IPS-20b (cell line): ENCODE data around the gene FBXO7.

Experiments used
- H3K27ac ChIP-seq: one replicate; pipeline ENCODE4 v1.5.1; 2013; ENCODE audit warnings: low read length
- H3K27me3 ChIP-seq: 2 replicates; pipeline ENCODE4 v1.6.1; 2013; ENCODE audit warnings: mild to moderate bottlenecking, low read length, inconsistent platforms; ENCODE audit not compliant: insufficient read depth
- H3K36me3 ChIP-seq: 2 replicates; pipeline ENCODE4 v1.6.1; 2013; ENCODE audit warnings: low read depth, mild to moderate bottlenecking, inconsistent platforms, low read length, moderate library complexity; ENCODE audit not compliant: insufficient read depth
- H3K4me1 ChIP-seq: 2 replicates; pipeline ENCODE4 v1.6.1; 2013; ENCODE audit warnings: mild to moderate bottlenecking, control low read depth, inconsistent platforms, low read length, moderate library complexity; ENCODE audit not compliant: insufficient read depth
- H3K4me3 ChIP-seq: 2 replicates; pipeline ENCODE4 v1.5.1; 2013; ENCODE audit warnings: mild to moderate bottlenecking, low read length, inconsistent platforms
- H3K9ac ChIP-seq: 2 replicates; pipeline ENCODE4 v1.6.1; 2013; ENCODE audit warnings: low read depth, mild to moderate bottlenecking, inconsistent platforms, low read length, moderate library complexity
- H3K9me3 ChIP-seq: 2 replicates; pipeline ENCODE4 v1.6.1; 2013; ENCODE audit warnings: mild to moderate bottlenecking, low read depth, low read length, inconsistent platforms; ENCODE audit not compliant: insufficient read depth

FBXO7 gene

DNA sequence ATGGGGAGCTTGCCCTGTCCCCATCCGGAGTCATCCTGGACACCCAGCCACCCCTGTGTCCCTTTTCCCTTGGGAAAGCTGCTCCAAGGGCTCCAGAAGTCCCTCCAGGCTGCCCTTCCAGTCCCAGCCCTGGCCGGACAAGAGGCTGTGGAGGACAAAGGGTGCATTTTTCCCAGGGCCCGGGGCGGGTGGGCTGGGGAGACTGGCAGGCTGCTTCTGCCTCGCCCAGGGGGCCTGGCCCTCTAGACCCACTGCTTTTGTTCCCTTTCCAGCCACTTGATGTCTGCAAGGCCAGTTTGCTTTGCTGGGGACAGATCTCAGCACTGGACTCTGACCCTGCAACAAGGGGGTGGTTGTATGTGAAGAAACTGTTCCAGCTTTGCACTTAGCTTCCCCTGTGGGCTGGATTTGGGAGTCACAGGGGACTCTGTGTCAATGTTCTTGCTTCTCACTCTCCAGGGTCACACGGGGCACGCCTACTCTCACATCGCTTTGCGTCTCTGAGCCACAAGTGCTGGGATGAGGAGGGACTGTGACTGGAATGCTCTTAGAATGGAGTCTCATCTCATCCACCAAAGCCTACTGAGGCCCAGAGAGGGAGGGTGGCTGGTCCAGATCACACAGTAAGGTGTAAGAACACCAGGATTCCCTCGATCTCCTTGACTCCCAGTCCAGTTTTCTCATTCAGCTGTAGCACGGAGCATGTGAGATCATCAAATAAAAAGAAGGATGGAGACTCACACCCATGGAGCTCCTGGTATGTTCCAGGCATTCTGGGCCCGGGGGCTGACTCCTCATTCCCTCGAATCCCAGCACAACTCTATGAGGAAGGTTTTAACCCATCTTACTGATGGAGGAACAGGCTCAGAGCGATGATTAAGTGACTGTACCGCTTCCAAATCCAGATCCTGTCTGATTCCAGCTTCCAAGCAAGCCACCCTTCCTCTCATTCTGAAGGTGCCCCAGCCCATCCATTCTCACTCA, 59.9 kb downstream of the FBXO7 start:
- no peak overlapping the region for H3K9ac ChIP-seq
- H3K27me3 ChIP-seq: no peaks in the 10 kb centered on the region
- no peak overlapping the region for H3K27ac ChIP-seq
- H3K9me3 ChIP-seq: no peaks in the 10 kb centered on the region
- no peak overlapping the region for H3K4me3 ChIP-seq
- no peaks in the 10 kb centered on the region for H3K36me3 ChIP-seq
- peaks cover 3% of the 10 kb centered on the region; the same call in 1 of the 2 replicates for H3K4me1 ChIP-seq

DNA sequence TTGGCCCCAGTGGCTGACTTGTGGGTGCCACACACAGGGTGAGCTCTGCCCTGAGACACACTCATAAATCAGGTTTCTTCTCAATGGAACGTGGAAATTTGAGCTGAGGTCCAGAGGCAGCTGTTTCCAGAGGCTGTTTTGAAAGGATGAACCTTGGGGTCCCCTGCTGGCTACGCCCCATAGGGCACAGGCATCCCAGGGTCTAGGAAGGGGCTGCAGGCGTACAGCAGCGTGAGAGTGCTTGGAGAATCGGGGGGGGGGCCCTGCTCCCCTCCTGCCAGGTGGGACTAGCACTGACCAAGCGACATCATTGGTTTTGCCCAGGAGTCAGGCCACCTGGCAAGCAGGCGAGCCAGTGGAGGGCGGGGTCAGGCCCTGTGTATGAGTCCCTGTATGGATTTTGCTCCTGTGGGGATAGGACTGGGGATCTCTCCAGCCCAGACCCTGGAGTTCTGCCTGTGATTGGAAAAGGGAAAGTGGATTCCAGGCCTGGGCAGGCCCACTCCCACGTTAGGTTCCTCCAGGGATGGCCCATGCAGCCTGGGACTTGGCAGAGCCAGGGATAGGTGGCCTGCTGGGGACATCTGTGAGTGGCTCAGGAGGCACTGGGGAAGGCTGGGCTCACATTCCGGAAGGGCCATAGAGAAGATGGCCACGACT, 61.0 kb downstream of the FBXO7 start:
- Histone ChIP-seq H3K36me3 (no peaks in the 10 kb centered on the region), H3K4me3 (no peak overlapping the region), H3K4me1 (peaks cover 3% of the 10 kb centered on the region; the same call in 1 of the 2 replicates), H3K9me3 (no peaks in the 10 kb centered on the region), H3K27me3 (no peaks in the 10 kb centered on the region), H3K9ac (no peak overlapping the region), H3K27ac (no peak overlapping the region)

DNA sequence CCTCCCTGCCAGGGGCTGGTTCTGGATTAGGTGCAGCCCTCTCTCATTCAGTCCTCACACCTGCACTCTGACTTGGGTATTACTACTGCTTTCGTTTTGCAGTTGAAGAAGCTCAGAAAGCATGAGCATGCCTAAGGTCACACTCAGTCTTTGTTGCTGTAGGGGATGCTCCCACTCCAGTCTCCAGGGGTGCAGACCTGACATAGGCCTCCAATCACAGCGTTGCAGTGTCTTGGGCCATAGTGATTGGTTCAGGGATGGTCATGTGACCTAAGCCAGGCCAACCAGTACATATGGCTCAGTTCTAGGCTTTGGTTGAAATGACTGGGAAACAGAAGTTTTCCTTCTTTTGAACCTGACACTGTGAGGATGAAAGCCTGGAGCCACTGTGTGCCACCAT, 61.7 kb downstream of the FBXO7 start:
- Histone ChIP-seq H3K27me3 (no peaks in the 10 kb centered on the region), H3K4me1 (peaks cover 3% of the 10 kb centered on the region; the same call in 1 of the 2 replicates), H3K27ac (no peak overlapping the region), H3K9me3 (no peaks in the 10 kb centered on the region), H3K36me3 (no peaks in the 10 kb centered on the region), H3K9ac (no peak overlapping the region), H3K4me3 (no peak overlapping the region)

DNA sequence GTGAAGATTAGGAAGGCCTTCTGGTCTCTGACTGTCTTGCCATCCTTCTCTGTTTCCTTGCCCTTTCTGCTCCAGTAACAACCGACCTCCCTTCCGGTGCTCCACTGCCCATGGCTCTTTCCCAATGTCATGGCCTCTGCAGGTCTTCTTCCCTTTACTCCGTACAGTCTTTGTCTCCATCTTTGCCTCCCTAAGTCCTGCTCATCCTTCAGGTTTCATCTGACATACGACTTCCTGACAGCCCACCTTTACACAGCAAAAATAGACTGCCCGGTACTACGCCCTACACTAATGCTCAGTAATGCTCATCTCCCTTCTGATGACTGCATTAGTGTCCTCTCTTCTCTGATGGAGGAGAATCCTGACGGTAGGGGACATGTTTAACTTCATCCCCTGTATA, 63.9 kb downstream of the FBXO7 start:
- no peak overlapping the region for H3K27ac ChIP-seq
- no peaks in the 10 kb centered on the region for H3K27me3 ChIP-seq
- H3K36me3 ChIP-seq: no peaks in the 10 kb centered on the region
- no peaks in the 10 kb centered on the region for H3K4me1 ChIP-seq
- H3K9ac ChIP-seq: no peak overlapping the region
- no peak overlapping the region for H3K4me3 ChIP-seq
- no peaks in the 10 kb centered on the region for H3K9me3 ChIP-seq

DNA sequence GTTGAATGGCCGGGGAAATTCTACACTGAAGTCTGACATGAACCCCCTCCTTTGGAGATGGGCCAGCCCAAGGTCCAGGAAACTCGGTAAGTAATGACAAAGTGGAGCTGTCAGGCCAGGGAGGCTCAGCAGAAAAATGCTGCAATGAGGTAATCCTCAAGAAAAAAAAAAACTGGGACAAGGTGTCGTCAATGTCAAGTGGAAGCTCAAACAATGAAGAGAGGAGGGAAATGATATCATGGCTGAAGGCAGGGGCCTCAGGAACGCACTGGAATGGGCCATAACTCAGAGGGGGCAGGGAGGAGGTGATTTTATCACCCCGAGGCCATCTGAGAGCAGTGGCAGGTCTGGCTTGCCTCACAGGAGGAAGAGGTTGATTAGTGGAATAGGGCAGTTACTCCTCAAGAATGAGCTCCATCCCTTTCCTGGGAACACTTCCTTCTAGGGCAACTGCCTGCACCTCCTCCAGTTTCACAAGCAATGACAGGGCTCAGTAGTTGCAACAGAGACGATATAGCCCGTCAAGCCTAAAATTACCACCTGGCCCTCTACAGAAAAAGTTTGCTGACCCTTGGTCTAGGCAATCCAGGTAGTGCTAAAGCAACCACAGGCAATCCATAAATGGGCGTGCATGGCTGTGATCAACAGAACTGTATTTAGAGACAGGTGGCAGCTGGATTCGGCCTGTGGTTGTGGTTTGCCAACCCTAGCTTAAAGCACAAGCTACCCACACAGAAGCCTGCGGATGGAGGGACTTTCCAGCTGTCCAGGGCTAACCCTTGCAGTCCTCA, 65.2 kb downstream of the FBXO7 start:
- Histone ChIP-seq H3K27ac (no peak overlapping the region), H3K9me3 (no peaks in the 10 kb centered on the region), H3K9ac (no peak overlapping the region), H3K36me3 (no peaks in the 10 kb centered on the region), H3K27me3 (no peaks in the 10 kb centered on the region), H3K4me1 (no peaks in the 10 kb centered on the region), H3K4me3 (no peak overlapping the region)

DNA sequence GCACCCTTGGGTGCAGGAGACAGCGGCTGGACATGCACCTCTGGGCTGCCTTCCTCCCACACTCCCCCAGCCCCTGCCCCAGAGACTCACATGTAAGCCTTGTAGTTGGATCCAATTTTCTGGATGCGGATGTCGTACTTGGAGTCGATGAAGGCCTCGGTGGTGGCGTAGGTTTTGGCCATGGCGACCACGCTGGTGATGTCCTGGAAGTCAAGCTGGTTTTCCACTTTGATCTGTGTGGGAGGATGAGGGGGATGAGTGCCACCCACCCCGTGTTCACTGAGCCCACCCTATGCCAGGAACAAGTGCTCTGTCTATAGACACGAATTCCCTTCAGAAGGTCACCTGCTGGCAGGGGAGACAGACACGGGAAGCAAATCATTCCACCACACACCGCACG, 66.9 kb downstream of the FBXO7 start:
- no peaks in the 10 kb centered on the region for H3K9me3 ChIP-seq
- no peak overlapping the region for H3K4me3 ChIP-seq
- H3K27ac ChIP-seq: no peak overlapping the region
- H3K27me3 ChIP-seq: peaks cover 2% of the 10 kb centered on the region; the same call in 1 of the 2 replicates
- H3K9ac ChIP-seq: no peak overlapping the region
- H3K36me3 ChIP-seq: no peaks in the 10 kb centered on the region
- no peaks in the 10 kb centered on the region for H3K4me1 ChIP-seq

DNA sequence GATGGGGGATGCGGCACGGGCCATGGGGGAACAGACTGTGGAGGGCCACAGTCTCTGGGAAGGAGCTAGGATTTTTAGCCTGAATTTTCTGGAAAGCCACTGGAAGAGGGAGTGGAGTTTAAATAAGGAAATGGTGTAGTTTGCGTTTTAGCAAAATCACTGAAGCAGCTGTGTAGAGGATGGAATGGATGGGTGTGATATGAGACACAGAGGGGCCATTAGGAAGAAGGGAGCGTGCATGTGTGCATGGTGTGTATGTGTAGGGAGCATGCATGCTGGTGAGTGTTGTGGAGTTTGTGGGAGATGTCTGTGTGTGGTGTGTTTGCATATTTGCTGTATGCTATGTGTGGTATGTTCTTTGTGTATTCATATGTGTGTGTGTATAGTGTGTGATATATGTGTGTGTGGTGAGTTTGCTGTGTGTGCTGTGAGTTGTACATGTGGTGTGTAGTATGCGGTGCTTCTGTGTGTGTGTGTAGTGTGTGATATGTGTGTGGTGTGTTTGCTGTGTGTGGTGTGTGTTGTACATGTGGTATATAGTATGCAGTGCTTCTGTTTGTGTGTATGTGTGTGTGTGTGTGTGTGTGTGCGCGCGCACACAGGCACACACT, 67.6 kb downstream of the FBXO7 start:
- Histone ChIP-seq H3K27me3 (peaks cover 6% of the 10 kb centered on the region; the same call in 1 of the 2 replicates), H3K36me3 (no peaks in the 10 kb centered on the region), H3K9me3 (no peaks in the 10 kb centered on the region), H3K9ac (no peak overlapping the region), H3K27ac (no peak overlapping the region), H3K4me3 (no peak overlapping the region), H3K4me1 (no peaks in the 10 kb centered on the region)

DNA sequence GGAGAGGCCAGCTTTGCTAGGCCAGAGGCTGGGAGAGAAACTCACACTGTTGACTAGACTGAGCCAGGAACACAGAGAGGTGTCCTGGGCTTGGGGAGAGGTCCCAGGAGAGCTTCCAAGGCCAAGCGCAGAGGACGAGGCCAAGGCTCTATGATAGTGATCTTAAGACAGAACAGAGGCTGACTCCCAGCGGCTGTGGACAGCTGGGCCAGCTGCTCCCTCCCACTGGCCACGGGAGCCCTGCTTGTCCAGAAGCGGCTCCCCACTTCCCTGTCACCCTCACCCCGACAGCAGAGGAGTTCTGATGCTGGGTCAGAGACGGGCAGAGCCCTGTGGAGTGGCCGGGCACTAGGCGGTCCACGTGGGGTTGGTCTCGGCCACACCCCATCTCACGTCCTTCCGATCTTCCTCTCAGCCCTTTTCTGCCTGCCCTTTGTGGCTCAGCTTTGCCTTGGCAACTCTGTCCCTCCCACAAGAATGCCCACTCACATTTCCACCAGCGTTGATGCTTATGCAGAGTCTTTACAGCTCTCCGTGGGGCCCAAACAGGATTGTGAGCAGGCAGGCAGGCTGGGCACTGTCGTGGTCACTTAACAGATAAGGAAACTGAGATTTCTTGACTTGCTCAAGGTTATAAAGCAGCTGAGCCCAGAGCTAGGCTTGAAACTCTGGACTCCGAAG, 68.2 kb downstream of the FBXO7 start:
- Histone ChIP-seq H3K9ac (no peak overlapping the region), H3K27me3 (peaks cover 6% of the 10 kb centered on the region; the same call in 1 of the 2 replicates), H3K4me1 (no peaks in the 10 kb centered on the region), H3K36me3 (no peaks in the 10 kb centered on the region), H3K27ac (no peak overlapping the region), H3K9me3 (no peaks in the 10 kb centered on the region), H3K4me3 (no peak overlapping the region)

DNA sequence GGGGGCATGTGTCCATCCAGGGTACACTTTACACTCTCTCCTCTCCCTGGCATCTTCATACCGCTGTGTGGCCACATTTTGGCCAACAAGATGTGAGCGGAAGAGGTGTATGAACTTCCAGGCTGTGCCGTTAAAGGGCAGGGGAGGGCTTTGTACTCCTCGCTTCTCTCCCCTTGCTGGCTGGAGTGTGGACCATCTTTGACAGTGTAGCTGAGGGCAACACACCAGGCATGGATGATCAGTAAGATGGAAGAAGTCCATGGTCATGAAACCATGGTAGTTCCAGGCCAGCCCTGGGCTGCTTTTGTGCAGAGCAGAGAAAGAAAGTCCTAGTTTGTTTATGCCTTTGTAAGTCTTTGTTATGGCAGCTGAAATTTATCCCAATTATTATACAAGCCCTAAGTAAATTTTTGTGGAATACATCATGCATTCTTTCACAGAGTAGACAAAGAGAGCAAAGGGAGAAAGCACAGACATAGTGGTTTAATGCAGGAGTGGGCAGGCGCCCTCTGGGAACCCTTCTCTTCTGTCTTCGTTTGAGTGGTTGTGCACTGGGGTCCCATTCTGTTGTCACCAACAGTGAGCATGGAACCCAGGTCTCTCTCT, 70.4 kb downstream of the FBXO7 start:
- Histone ChIP-seq H3K4me1 (no peaks in the 10 kb centered on the region), H3K36me3 (no peaks in the 10 kb centered on the region), H3K27me3 (peaks cover 6% of the 10 kb centered on the region; the same call in 1 of the 2 replicates), H3K27ac (no peak overlapping the region), H3K9me3 (no peaks in the 10 kb centered on the region), H3K9ac (no peak overlapping the region), H3K4me3 (no peak overlapping the region)

DNA sequence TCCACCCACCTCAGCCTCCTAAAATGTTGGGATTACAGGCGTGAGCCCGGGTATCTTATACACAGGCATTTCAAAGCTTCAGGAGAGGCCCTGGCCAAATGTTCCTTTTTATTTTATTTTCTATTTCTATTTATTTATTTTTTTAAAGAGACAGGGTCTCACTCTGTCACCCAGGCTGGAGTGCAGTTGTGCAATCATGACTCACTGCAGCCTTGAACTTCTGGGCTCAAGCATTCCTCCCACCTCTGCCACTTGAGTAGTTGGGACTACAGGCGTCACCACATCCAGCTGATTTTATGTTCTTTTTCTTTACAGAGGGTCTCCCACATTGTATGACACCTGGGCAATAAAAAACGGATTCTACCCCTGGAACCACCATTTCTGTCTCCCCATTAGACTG, 71.2 kb downstream of the FBXO7 start:
- Histone ChIP-seq H3K27me3 (peaks cover 6% of the 10 kb centered on the region; the same call in 1 of the 2 replicates), H3K36me3 (no peaks in the 10 kb centered on the region), H3K27ac (no peak overlapping the region), H3K9ac (no peak overlapping the region), H3K4me1 (no peaks in the 10 kb centered on the region), H3K9me3 (no peaks in the 10 kb centered on the region), H3K4me3 (no peak overlapping the region)
